AG08396 (cell line): Measurements from ENCODE around the gene CITED2.
"Not testable (repeated sequence)": the region's sequence is repeated elsewhere in the genome, so short reads cannot be mapped to it uniquely, and the experiment has no call there.

Experiments used
- DNase-seq: peaks from one replicate; pipeline ENCODE4 v3.0.0; 2012; ENCODE audit warnings: low spot score, mixed read lengths

Gene CITED2

GRCh38 chr6:139364302-139364981 lies 10.0 kb downstream of the CITED2 start:
- no peak for DNase-seq

GRCh38 chr6:139363797-139364196 lies 10.7 kb downstream of the CITED2 start:
- DNase-seq = not testable (repeated sequence)

GRCh38 chr6:139363123-139363522 lies 11.3 kb downstream of the CITED2 start:
- DNase-seq = not testable (repeated sequence)

DNA sequence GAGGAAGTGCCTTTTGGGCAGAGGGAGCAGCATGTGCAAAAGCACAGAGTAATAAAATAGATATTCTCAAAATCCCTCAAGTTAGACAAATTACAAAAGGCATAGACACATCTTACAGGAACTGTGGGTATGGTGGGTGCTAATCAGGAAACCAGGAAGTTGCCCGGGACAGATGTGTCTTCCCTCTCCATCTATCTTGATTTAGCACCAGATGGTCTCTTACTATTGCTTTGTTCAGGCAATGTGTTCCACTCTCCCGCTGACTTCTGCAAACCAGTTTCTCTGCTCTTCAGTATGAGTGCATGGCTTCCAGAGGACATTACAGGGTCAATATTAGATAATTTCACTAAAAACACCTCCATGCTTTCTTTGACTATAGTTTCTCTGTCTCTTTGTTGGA lies 13.2 kb downstream of the CITED2 start:
- DNase-seq = no peak

DNA sequence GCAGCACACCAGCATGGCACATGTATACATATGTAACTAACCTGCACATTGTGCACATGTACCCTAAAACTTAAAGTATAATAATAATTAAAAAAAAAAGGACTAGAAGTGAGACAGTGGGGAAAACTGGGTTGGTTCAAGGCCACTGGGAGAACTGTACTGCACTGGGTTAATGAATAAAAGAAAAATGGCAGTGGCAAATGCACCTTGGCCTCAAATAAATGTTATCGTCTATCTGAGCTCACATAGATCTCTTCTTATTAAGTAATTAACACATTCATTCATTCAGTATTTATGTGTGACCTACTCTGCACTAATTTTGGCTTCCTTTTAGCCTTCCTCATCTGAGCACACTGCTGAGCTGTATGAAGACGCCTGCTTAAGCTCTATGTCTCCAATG lies 17.5 kb downstream of the CITED2 start:
- DNase-seq = no peak

DNA sequence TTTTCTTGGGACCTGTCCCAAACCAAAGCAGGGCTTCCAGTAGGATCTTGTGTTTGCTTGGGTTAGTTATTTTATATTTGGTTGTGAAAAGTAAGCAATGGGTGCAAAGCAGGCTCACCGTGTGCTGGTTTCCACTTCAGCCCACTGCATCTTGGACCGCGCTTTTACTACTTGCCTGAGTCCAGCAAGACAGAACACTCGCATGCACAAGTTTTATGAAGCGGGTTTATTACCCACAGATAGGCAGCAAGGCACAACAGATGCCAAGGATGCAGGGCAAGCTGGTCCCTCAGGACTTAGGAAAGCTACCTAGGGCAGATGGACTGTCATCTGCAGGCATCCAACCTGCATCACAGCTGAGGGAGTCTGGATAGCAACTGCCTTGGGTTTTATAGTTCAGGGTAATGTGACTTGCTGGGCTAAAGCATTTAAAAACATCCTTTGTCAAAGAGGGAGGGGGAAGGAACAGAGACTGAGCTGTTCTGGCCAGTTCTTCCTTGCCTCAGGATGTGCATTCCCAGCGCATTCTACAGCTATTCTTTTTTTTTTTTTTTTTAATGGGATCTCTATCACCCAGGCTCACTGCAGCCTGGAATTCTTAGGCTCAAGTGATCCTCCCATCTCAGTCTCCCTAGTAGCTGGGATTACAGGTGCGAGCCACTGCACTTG lies 18.5 kb downstream of the CITED2 start:
- DNase-seq = no peak

DNA sequence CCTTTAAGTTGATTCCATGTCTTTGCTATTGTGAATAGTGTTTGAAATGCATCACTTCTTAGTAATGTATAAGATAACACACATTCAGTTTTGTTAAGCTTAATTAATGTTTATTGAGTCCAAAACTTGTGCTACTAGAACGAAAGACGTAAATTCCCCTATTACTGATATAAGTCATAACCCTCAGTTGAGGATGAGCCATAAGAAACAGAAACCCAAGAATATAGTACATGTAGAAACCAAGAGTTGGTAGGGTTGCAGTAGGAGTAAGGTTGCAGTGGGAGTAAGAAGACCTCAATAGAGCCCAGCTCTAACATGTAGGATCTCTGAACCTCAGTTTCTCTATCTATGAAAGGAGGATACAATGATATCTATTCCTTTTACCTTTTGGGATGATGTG lies 19.3 kb downstream of the CITED2 start:
- no peak for DNase-seq

GRCh38 chr6:139354189-139354588 lies 20.3 kb downstream of the CITED2 start:
- DNase-seq = no peak

DNA sequence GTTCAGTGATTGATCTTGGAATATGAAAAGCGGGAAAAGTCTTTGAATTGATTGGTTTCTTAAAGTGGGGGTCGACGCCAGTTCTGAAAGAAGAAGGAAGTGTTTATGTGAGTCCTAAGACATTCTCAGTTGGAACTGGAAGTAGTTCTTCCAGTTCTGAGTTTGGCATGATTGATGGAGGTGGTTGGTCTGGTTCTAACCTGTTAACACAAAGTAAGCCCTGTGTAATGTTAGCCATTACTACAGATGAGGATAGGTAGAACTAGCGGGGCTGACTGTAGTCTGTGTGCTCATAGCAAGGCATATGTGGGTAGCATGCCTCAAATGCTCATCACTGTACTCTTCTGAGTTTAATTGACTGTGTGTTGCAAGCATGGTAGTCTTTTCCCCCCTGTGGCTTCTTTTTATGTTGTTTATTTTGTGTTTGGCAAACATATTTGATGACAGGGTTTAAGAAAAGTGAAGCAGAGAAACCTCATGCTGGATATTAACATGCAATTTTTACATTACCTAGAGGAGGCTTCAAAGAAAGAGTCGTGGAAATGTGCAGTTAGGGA lies 24.9 kb downstream of the CITED2 start:
- DNase-seq = no peak

GRCh38 chr6:139346392-139346791 lies 28.1 kb downstream of the CITED2 start:
- DNase-seq = no peak

DNA sequence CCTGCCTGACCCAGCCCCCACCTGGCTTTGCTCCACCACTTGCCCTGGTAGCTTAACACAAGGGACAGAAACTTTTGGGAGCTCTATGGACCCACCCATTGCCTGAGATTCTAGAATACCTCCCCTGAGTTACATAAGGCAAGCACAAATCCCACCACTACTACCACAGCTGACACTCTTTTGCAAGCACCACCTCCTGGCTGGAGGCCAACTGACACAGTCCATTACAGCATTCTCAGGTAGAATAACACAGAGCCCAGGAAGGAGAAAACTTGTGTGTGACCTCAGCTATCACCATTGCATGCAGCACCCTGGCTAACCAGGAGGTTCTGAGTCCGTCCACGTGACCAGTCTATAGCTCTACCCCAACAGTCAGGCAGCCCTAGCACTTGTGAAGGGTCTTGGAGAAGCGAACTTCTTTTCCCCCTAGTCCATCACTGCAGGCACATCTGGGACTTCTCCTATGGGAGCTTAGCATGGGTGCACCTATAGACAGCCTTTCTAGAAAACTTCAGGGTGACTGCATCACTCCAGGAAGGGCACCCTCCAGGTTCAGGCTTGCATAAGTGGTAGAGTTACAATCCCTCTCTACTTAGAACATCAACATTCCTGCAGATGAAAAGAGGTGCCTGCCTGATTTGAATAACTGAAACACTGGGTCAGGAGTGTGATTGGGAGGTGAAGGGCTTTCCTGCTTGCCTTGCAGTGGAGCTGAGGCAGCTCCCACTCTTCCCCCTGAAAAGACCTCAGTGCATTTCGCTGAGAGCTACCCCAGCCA lies 30.1 kb downstream of the CITED2 start:
- no peak for DNase-seq

- DNase-seq = no peak
Measured at GRCh38 chr6:139343052-139343750, 31.2 kb downstream of the CITED2 start.

- no peak for DNase-seq
Measured at GRCh38 chr6:139341060-139341459, 33.4 kb downstream of the CITED2 start.

DNA sequence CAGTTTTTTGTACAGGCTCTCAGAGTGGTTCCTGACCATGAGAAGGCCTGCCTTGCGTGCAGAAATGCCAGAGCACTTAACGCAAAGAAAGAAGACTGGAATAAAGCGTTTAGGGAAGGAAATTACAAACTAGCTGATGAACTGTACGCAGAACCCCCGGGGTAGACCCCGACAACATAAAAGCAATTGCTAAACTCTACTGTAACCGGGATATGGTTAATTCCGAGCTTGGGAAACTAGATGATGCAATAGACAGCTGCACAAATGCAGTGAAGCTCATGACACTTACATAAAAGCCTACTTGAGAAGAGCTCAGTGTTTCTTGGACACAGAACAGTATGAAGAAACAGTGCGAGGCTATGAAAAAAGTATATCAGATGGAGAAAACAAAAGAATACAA lies 35.7 kb downstream of the CITED2 start:
- no peak for DNase-seq

- no peak for DNase-seq
Measured at GRCh38 chr6:139337830-139338229, 36.6 kb downstream of the CITED2 start.

GRCh38 chr6:139337001-139337400 lies 37.4 kb downstream of the CITED2 start:
- DNase-seq = no peak

- DNase-seq = no peak
Measured at GRCh38 chr6:139336488-139336887, 38.0 kb downstream of the CITED2 start.

- DNase-seq = no peak
Measured at GRCh38 chr6:139335447-139336210, 38.8 kb downstream of the CITED2 start.

- DNase-seq = peak; percentile 60
Measured at GRCh38 chr6:139334806-139335446, 39.5 kb downstream of the CITED2 start.

GRCh38 chr6:139330826-139331500 lies 43.5 kb downstream of the CITED2 start:
- no peak for DNase-seq
